SU-DHL-6 (cell line): ENCODE measurements around the gene RABEPK.
"Not testable (repeated sequence)": the region's sequence is repeated elsewhere in the genome, so short reads cannot be mapped to it uniquely, and the experiment has no call there.

ENCODE experiments used
- H2AFZ ChIP-seq: fragments of 200-600 bp; sonication (generic); 2 replicates; pipeline ENCODE4 v1.6.1; 2014; ENCODE audit warnings: low read depth, mild to moderate bottlenecking, moderate library complexity, mixed read lengths, antibody characterized with exemption, low read length; ENCODE audit not compliant: severe bottlenecking
- H3F3A ChIP-seq: fragments of 200-600 bp; shearing (Covaris generic); 2 replicates; pipeline ENCODE4 v1.6.0; 2016; ENCODE audit warnings: antibody characterized with exemption, mild to moderate bottlenecking; ENCODE audit not compliant: insufficient read depth
- H3K27ac ChIP-seq: fragments of 200-600 bp; sonication (generic); 2 replicates; pipeline ENCODE4 v1.5.1; 2016; ENCODE audit warnings: low read depth, mild to moderate bottlenecking, low read length, moderate library complexity, mixed read lengths
- H3K27me3 ChIP-seq: fragments of 200-600 bp; sonication (generic), shearing (Covaris generic); 2 replicates; pipeline ENCODE4 v1.6.0; 2014; ENCODE audit warnings: mild to moderate bottlenecking, low read length
- H3K36me3 ChIP-seq: fragments of 200-600 bp; sonication (generic); 2 replicates; pipeline ENCODE4 v1.6.1; 2014; ENCODE audit warnings: mild to moderate bottlenecking, low read length, mixed read lengths
- H3K4me2 ChIP-seq: fragments of 300-600, 200-600 bp; shearing (Covaris generic), sonication (generic); 2 replicates; pipeline ENCODE4 v1.6.0; 2014; ENCODE audit warnings: low read length, low read depth, mild to moderate bottlenecking; ENCODE audit not compliant: poor library complexity, severe bottlenecking
- H3K4me3 ChIP-seq: fragments of 200-600 bp; sonication (generic); 2 replicates; pipeline ENCODE4 v1.5.1; 2014; ENCODE audit warnings: antibody characterized with exemption, low read length, mild to moderate bottlenecking, mixed read lengths; ENCODE audit not compliant: insufficient read depth, poor library complexity, severe bottlenecking
- H3K79me2 ChIP-seq: fragments of 200-600 bp; sonication (generic); 2 replicates; pipeline ENCODE4 v1.6.1; 2014; ENCODE audit warnings: mild to moderate bottlenecking, low read length, moderate library complexity; ENCODE audit not compliant: insufficient read depth
- H3K9ac ChIP-seq: fragments of 200-600 bp; sonication (generic); 2 replicates; pipeline ENCODE4 v1.7.0; 2014; ENCODE audit warnings: mild to moderate bottlenecking, low read length
- H3K9me2 ChIP-seq: fragments of 200-600 bp; sonication (generic); replicated peaks from 2 replicates; pipeline ENCODE4 v1.6.1; 2014; ENCODE audit warnings: low read length; ENCODE audit not compliant: insufficient read depth
- H3K9me3 ChIP-seq: fragments of 200-600 bp; sonication (generic); 2 replicates; pipeline ENCODE4 v1.6.1; 2014; ENCODE audit warnings: low read length, mixed read lengths; ENCODE audit not compliant: insufficient read depth
- H4K20me1 ChIP-seq: fragments of 200-600 bp; sonication (generic); 2 replicates; pipeline ENCODE4 v1.6.1; 2014; ENCODE audit warnings: low read depth, mild to moderate bottlenecking, antibody characterized with exemption, low read length, moderate library complexity, mixed read lengths
- EZH2phosphoT487 ChIP-seq: fragments of 200-600 bp; sonication (generic), shearing (Covaris generic); conservative IDR thresholded peaks from 2 replicates; pipeline ENCODE4 v1.6.1; 2018; ENCODE audit warnings: mild to moderate bottlenecking, antibody characterized with exemption, low read length, moderate library complexity, mixed read lengths
- TF ChIP-seq, protein P1 (sequence below): fragments of 200-600 bp; sonication (generic); IDR thresholded peaks from one replicate; pipeline ENCODE4 v1.5.1; 2017; ENCODE audit warnings: antibody characterized with exemption, mild to moderate bottlenecking, low read length, moderate library complexity; ENCODE audit not compliant: insufficient read depth, poor library complexity, severe bottlenecking

RABEPK gene

DNA sequence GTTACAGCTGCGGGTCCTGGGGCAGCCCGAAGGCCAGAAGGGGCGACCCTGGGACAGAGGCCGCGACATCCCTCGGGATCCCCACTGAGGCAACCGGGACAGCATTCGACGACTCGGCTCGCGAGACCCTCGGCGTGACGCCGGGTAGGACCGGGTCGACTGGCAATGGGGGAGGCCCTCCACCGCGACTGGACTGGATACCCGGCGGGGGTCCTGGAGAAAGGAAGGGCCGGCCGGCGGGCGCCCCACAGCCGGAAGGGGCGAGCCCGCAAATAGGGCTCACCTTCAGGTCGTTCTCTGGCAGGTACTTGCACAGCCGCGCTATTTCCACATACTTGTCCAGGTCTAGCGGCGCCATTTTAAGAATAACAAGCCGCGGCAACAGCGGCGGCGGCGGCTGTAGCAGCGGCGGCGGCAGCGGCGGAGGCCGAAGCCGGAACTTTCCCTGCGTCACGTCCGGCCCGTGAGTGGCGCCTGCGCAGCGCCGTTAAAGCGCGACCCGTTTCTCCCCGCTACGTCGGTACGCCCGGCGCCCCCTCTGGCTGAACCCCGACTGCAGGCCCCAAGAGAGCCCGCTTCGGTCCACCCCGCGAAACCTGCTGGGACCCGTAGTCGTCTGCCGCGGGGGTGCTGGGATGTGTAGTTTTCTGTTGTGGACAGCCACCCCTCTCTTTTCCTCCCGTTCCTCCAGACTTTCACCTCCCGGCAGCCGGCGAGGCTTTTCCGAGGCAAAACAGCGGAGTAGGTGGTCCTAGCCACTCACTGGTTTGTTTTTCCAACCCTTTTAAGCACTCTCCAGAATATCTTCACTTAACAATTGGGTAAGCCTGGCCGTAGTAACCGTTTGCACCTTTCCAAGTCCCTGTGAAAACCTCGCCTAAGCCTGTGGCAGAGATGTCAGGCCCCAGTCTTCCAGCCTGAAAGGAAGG is 10.7 kb upstream of the RABEPK start, which contains the start of gene PPP6C:
Gene PPP6C, minus strand, starts transcription at position 443 of the 929 bp plus-strand sequence. Its CDS starts 85 bp downstream, at position 358.
- TF ChIP-seq EZH2phosphoT487: no peak
- TF ChIP-seq, protein P1, sequence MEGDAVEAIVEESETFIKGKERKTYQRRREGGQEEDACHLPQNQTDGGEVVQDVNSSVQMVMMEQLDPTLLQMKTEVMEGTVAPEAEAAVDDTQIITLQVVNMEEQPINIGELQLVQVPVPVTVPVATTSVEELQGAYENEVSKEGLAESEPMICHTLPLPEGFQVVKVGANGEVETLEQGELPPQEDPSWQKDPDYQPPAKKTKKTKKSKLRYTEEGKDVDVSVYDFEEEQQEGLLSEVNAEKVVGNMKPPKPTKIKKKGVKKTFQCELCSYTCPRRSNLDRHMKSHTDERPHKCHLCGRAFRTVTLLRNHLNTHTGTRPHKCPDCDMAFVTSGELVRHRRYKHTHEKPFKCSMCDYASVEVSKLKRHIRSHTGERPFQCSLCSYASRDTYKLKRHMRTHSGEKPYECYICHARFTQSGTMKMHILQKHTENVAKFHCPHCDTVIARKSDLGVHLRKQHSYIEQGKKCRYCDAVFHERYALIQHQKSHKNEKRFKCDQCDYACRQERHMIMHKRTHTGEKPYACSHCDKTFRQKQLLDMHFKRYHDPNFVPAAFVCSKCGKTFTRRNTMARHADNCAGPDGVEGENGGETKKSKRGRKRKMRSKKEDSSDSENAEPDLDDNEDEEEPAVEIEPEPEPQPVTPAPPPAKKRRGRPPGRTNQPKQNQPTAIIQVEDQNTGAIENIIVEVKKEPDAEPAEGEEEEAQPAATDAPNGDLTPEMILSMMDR: peak; percentile 60
- no peaks in the 10 kb centered on the region for H3K9me3 ChIP-seq
- peak within 1 kb of the TSS; percentile 92 for H3K4me2 ChIP-seq
- peak within 1 kb of the TSS; percentile 86 for H3K4me3 ChIP-seq
- no peaks in the 10 kb centered on the region for H3K36me3 ChIP-seq
- peak within 1 kb of the TSS; percentile 84 for H3K9ac ChIP-seq
- H3K79me2 ChIP-seq: peaks cover 58% of the 10 kb centered on the region
- H3K9me2 ChIP-seq: no peaks in the 10 kb centered on the region
- H3K27me3 ChIP-seq: no peaks in the 10 kb centered on the region
- H2AFZ ChIP-seq: peak within 1 kb of the TSS; percentile 91
- H3F3A ChIP-seq: no peaks in the 10 kb centered on the region
- peak within 1 kb of the TSS; percentile 62 for H3K27ac ChIP-seq
- H4K20me1 ChIP-seq: no peaks in the 10 kb centered on the region

DNA sequence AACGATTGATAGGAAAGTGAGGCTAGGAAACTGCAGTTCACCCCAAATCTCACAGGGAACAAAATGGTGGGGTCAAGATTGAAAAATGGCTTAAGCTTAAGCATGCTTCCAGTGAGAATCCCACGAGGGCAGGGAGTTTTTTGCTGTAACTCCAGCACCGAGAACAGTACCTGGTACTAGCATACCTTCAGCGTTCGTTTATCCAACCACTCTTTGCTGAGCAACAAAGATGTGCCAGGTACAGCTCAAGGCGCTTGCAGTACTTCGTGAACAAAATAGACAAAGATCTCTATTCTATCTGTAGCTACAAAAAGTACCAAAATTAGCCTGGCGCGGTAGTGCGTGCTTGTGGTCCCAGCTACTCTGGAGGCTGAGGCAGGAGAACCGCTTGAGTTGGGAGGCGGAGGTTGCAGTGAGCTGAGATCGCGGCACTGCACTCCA is 10.0 kb upstream of the RABEPK start:
- no peaks in the 10 kb centered on the region for H3K36me3 ChIP-seq
- peaks cover 50% of the 10 kb centered on the region for H3K79me2 ChIP-seq
- H3K27ac ChIP-seq: peak overlapping the region; percentile 62

DNA sequence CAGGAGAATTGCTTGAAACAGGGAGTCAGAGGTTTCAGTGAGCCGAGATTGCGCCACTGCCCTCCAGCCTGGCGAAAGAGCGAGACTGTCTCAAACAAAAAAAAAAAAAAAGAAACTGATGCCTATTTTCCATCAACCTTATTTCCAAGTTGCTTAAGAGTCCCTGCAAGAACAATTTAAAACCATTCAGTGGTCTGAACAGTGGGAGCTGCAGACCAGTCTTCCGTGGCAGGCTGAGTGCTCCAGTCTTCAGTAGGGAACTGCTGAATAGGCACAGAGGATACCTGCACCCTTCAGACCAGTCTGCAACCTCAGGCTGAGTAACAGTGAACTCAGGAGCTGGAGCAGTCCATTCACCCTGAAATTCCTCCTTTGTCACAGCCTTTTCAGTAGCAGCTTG is 5.9 kb upstream of the RABEPK start:
- H2AFZ ChIP-seq, H4K20me1 ChIP-seq, H3F3A ChIP-seq, H3K36me3 ChIP-seq, H3K9ac ChIP-seq, H3K27ac ChIP-seq, H3K79me2 ChIP-seq, H3K4me3 ChIP-seq, H3K4me2 ChIP-seq, H3K9me3 ChIP-seq, H3K9me2 ChIP-seq, H3K27me3 ChIP-seq: not testable (repeated sequence)

More for the DNA sequence above, 10.0 kb upstream of the RABEPK start:
- Histone ChIP-seq H3K9ac (peak overlapping the region; percentile 84), H3F3A (no peaks in the 10 kb centered on the region), H3K4me3 (peak overlapping the region; percentile 86), H3K9me2 (no peaks in the 10 kb centered on the region), H3K9me3 (no peaks in the 10 kb centered on the region), H2AFZ (peak overlapping the region; percentile 72), H3K27me3 (no peaks in the 10 kb centered on the region), H3K4me2 (peak overlapping the region; percentile 88), H4K20me1 (no peaks in the 10 kb centered on the region)
- TF ChIP-seq, protein P1: no peak
- TF ChIP-seq EZH2phosphoT487: no peak

DNA sequence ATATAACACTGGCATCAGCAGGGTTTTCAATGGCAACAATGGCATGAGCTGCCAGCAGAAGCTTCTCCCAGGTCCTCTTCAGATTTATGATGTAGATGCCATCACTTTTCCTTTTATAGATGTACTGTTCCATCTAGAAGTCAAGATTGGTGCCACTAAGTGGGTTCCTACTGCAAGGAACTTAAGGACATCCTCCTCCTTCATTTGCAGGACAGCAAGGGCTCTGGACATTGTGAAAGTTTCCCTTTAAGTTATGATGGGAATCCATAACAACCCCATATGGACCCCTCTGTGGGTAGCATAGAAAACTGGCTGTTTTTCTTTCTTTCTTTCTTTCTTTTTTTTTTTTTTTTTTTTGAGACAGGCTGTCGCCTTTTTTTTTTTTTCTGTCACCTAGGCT is 4.8 kb upstream of the RABEPK start:
- not testable (repeated sequence) for H3F3A ChIP-seq, H3K4me2 ChIP-seq, H3K36me3 ChIP-seq

More for the DNA sequence above, 4.8 kb upstream of the RABEPK start:
- not testable (repeated sequence) for H3K27me3 ChIP-seq, H2AFZ ChIP-seq, H3K4me3 ChIP-seq, H3K27ac ChIP-seq, H3K9me2 ChIP-seq, H4K20me1 ChIP-seq, H3K9ac ChIP-seq, H3K79me2 ChIP-seq, H3K9me3 ChIP-seq
